Nephron progenitor cell (in vitro differentiated cells): ENCODE measurements around the gene CHST1.

Source experiments
- DNase-seq: peaks from one replicate; pipeline ENCODE4 v3.0.0; 2021
- H3K27ac Mint-ChIP-seq: 2 replicates; pipeline ENCODE4 v1.8.0; 2021; ENCODE audit warnings: mild to moderate bottlenecking, moderate library complexity, mixed read lengths
- H3K27me3 Mint-ChIP-seq: 2 replicates; pipeline ENCODE4 v1.8.0; 2021; ENCODE audit warnings: mild to moderate bottlenecking, low read depth, mixed read lengths; ENCODE audit not compliant: poor library complexity
- H3K36me3 Mint-ChIP-seq: 2 replicates; pipeline ENCODE4 v1.8.0; 2021; ENCODE audit warnings: low read depth, mixed read lengths
- H3K4me1 Mint-ChIP-seq: 2 replicates; pipeline ENCODE4 v1.8.0; 2021; ENCODE audit warnings: mixed read lengths
- H3K4me3 Mint-ChIP-seq: 2 replicates; pipeline ENCODE4 v1.8.0; 2021; ENCODE audit warnings: mild to moderate bottlenecking, moderate library complexity, mixed read lengths
- H3K9me3 Mint-ChIP-seq: 2 replicates; pipeline ENCODE4 v1.8.0; 2021; ENCODE audit warnings: mild to moderate bottlenecking, moderate library complexity, mixed read lengths
- TF ChIP-seq, protein P1 (sequence below): fragments of 200-600 bp; sonication (generic); IDR thresholded peaks from 2 replicates; pipeline ENCODE4 v1.5.0; 2021; ENCODE audit warnings: antibody characterized with exemption

CHST1 gene

DNA sequence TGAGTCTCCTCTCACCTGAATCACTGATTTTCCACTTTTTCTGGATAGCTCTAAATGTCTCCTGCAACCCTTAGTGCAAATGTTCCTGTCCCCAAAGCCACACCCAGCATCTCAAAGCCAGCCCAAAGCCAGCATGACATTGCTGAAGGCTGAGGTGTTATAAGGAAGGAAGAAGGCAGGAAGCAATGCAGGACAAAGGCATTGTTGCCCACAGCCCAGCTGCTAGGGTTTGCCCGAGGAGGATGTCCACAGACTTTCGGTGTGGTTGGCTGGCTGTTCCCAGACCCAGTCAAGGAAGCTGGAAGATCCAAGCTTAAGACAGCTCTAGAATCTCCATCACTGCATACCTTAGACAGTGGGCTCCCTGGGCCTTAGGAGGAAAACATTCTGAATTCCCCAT is 23.5 kb downstream of the CHST1 start:
- no peak for DNase-seq
- Mint-ChIP-seq H3K4me1 (no peaks in the 10 kb centered on the region), H3K27me3 (peaks cover 27% of the 10 kb centered on the region), H3K9me3 (peaks cover 21% of the 10 kb centered on the region), H3K36me3 (peaks cover 5% of the 10 kb centered on the region), H3K4me3 (no peak overlapping the region), H3K27ac (no peak overlapping the region)
- TF ChIP-seq, protein P1, sequence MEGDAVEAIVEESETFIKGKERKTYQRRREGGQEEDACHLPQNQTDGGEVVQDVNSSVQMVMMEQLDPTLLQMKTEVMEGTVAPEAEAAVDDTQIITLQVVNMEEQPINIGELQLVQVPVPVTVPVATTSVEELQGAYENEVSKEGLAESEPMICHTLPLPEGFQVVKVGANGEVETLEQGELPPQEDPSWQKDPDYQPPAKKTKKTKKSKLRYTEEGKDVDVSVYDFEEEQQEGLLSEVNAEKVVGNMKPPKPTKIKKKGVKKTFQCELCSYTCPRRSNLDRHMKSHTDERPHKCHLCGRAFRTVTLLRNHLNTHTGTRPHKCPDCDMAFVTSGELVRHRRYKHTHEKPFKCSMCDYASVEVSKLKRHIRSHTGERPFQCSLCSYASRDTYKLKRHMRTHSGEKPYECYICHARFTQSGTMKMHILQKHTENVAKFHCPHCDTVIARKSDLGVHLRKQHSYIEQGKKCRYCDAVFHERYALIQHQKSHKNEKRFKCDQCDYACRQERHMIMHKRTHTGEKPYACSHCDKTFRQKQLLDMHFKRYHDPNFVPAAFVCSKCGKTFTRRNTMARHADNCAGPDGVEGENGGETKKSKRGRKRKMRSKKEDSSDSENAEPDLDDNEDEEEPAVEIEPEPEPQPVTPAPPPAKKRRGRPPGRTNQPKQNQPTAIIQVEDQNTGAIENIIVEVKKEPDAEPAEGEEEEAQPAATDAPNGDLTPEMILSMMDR, result no peak

DNA sequence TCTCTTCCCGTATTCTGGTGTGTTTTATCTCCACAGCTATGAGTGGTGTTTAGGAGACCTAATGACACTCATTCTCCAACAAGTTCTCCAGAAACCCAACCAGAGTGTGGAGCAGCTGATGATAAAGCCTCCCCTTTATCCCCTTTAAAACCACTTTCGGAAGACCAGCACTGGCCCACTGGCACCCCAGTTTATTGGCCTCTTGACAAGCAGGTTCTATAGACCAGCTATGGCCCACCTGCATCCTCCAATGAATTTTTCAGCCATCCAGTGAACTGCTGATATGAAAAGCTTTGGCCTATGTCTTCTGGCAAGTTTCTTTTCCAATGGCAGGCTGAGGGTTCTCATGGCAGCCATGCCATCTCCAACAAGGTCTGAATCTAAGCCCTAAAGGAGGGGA is 27.4 kb downstream of the CHST1 start:
- peaks cover 29% of the 10 kb centered on the region for H3K27me3 Mint-ChIP-seq
- peaks cover 24% of the 10 kb centered on the region for H3K9me3 Mint-ChIP-seq
- no peaks in the 10 kb centered on the region for H3K4me1 Mint-ChIP-seq
- peaks cover 5% of the 10 kb centered on the region for H3K36me3 Mint-ChIP-seq
- H3K27ac Mint-ChIP-seq, result no peak overlapping the region
- no peak overlapping the region for H3K4me3 Mint-ChIP-seq
- TF ChIP-seq, protein P1, result no peak
- DNase-seq, result no peak

DNA sequence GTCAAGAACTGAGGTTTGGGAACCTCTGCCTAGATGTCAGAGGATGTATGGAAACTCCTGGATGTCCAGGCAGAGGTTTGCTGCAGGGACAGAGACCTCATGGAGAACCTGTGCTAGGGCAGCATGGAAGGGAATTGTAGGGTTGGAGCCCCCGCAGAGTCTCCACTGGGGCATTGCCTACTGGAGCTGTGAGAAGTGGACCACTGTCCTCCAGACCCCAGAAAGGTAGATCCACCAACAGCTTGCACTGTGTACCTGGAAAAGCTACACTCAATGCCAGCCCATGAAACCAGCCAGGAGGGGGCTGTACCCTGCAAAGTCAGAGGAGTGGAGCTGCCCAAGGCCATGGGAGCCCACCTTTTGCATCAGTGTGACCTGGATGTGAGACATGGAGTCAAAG is 29.5 kb downstream of the CHST1 start:
- no peak for DNase-seq
- Mint-ChIP-seq H3K27me3 (peaks cover 22% of the 10 kb centered on the region), H3K9me3 (peaks cover 39% of the 10 kb centered on the region), H3K4me1 (no peaks in the 10 kb centered on the region), H3K36me3 (peaks cover 5% of the 10 kb centered on the region), H3K27ac (no peak overlapping the region), H3K4me3 (no peak overlapping the region)
- TF ChIP-seq, protein P1, result no peak

GRCh38 chr11:45625611-45626010 is 39.8 kb downstream of the CHST1 start:
- Mint-ChIP-seq H3K4me3 (no peak overlapping the region), H3K27ac (no peak overlapping the region), H3K9me3 (peaks cover 24% of the 10 kb centered on the region), H3K4me1 (no peaks in the 10 kb centered on the region), H3K36me3 (no peaks in the 10 kb centered on the region), H3K27me3 (peaks cover 49% of the 10 kb centered on the region)
- DNase-seq, result no peak
- TF ChIP-seq, protein P1, result no peak

GRCh38 chr11:45624095-45624494 is 41.3 kb downstream of the CHST1 start:
- Mint-ChIP-seq H3K4me1 (no peaks in the 10 kb centered on the region), H3K4me3 (no peak overlapping the region), H3K27ac (no peak overlapping the region), H3K27me3 (peaks cover 42% of the 10 kb centered on the region), H3K9me3 (peaks cover 24% of the 10 kb centered on the region), H3K36me3 (no peaks in the 10 kb centered on the region)
- DNase-seq, result no peak
- TF ChIP-seq, protein P1, result no peak

GRCh38 chr11:45622861-45623260 is 42.6 kb downstream of the CHST1 start:
- H3K4me1 Mint-ChIP-seq, result peaks cover 7% of the 10 kb centered on the region
- H3K36me3 Mint-ChIP-seq, result no peaks in the 10 kb centered on the region
- H3K9me3 Mint-ChIP-seq, result peaks cover 13% of the 10 kb centered on the region
- H3K4me3 Mint-ChIP-seq, result no peak overlapping the region
- DNase-seq, result no peak
- TF ChIP-seq, protein P1, result no peak
- H3K27me3 Mint-ChIP-seq, result peaks cover 47% of the 10 kb centered on the region
- no peak overlapping the region for H3K27ac Mint-ChIP-seq
